Gastroesophageal sphincter (tissue), 4 donors: ENCODE measurements around the gene SPINK6. TPM values are rescaled to one million over a fixed set of nuclear protein-coding genes. Genes with fewer than 3 reads are reported as not detected.
A peak's percentile ranks its signal among the peaks of the same experiment; 100 is the strongest.

Source experiments
- ATAC-seq: fragments of 150-250 bp; one replicate; pipeline ENCODE4 v1.9.1; 2016; ENCODE audit warnings: mild to moderate bottlenecking, moderate library complexity
- H3K27ac ChIP-seq, 4 donors: fragments of 200-600 bp; sonication (generic) in 3 of 4; 1 replicate in 3 of 4; 2 replicates in 1 of 4; pipeline ENCODE4 v1.5.1; 2016 to 2019
- H3K27me3 ChIP-seq: fragments of 200-600 bp; sonication (generic); one replicate; pipeline ENCODE4 v1.5.1; 2019
- H3K36me3 ChIP-seq, 2 donors: fragments of 200-600 bp; sonication (generic); one replicate each; pipeline ENCODE4 v1.5.1; 2019; ENCODE audit warnings: control low read depth in 1 of 2
- H3K4me1 ChIP-seq, 3 donors: fragments of 200-600 bp; sonication (generic); 1 replicate in 2 of 3; 2 replicates in 1 of 3; pipeline ENCODE4 v1.5.1; 2016 to 2019; ENCODE audit warnings: control low read depth in 2 of 3
- H3K4me3 ChIP-seq, 2 donors: fragments of 200-600 bp; sonication (generic); one replicate each; pipeline ENCODE4 v1.5.1; 2019; ENCODE audit warnings: mild to moderate bottlenecking in 1 of 2, moderate library complexity in 1 of 2
- H3K9me3 ChIP-seq, 3 donors: fragments of 200-600 bp; sonication (generic); one replicate each; pipeline ENCODE4 v1.5.1; 2017 to 2019; ENCODE audit warnings: control low read depth in 2 of 3
- CTCF ChIP-seq, 4 experiments: fragments of 200-600 bp in 2 of 4; fragments of 450-650 bp in 2 of 4; sonication (generic) in 1 of 4; IDR thresholded peaks; one replicate each; pipeline ENCODE4 v1.5.1; 2017 to 2019; ENCODE audit warnings: antibody characterized with exemption in 4 of 4, mild to moderate bottlenecking in 2 of 4, moderate library complexity in 2 of 4
- EP300 ChIP-seq: sonication (generic); formaldehyde crosslinking; IDR thresholded peaks from one replicate; pipeline ENCODE4 v1.6.1; 2017; ENCODE audit warnings: antibody characterized with exemption, mild to moderate bottlenecking
- POLR2A ChIP-seq, 2 donors: fragments of 450-650 bp; IDR thresholded peaks; one replicate each; pipeline ENCODE4 v1.6.1; 2017; ENCODE audit warnings: antibody characterized with exemption in 2 of 2, mild to moderate bottlenecking in 2 of 2, moderate library complexity in 1 of 2
- POLR2AphosphoS5 ChIP-seq: sonication (generic); formaldehyde crosslinking; IDR thresholded peaks from one replicate; pipeline ENCODE4 v1.6.1; 2017; ENCODE audit warnings: antibody characterized with exemption
- WGBS, 2 donors: methylation state at CpG; one replicate each; pipeline ENCODE4 v1.1.5; 2018; ENCODE audit warnings: low coverage in 1 of 2; 5-methylcytosine and 5-hydroxymethylcytosine counted together
- total RNA-seq, 4 donors: library from RNA; depleted of rRNA; stranded (reverse); fragments of >200 nt; gene quantifications; one replicate each; pipeline ENCODE4 v1.1.0, GENCODE V29; 2016

SPINK6 gene
- total RNA-seq, 4 donors from 2014 or later = not detected

- H3K36me3 ChIP-seq = no peaks in the 10 kb centered on the region
- H3K27ac ChIP-seq = no peak overlapping the region
- H3K4me3 ChIP-seq = no peak overlapping the region
- TF ChIP-seq EP300 (no peak), CTCF (IDR thresholded peaks at IDR 0.05) (peak; percentile 32 to 62 (median 60)), POLR2A (IDR thresholded peaks at IDR 0.05) (no peak), POLR2AphosphoS5 (no peak)
- no peaks in the 10 kb centered on the region for H3K4me1 ChIP-seq
- H3K9me3 ChIP-seq = no peaks in the 10 kb centered on the region
- H3K27me3 ChIP-seq = no peaks in the 10 kb centered on the region
- 25 to 28% methylated on average over 3 of the region's 3 CpGs for WGBS, 2 donors
- ATAC-seq = no peak
These were observed 23.5 kb upstream of the SPINK6 start for GRCh38 chr5:148179234-148179824.

- H3K36me3 ChIP-seq = no peaks in the 10 kb centered on the region
- H3K27me3 ChIP-seq = no peaks in the 10 kb centered on the region
- H3K4me1 ChIP-seq = no peaks in the 10 kb centered on the region
- H3K27ac ChIP-seq = no peak overlapping the region
- H3K9me3 ChIP-seq = no peaks in the 10 kb centered on the region
- 61 to 81% methylated on average over 3 of the region's 3 CpGs for WGBS, 2 donors
- peak; percentile 13 for ATAC-seq
- H3K4me3 ChIP-seq = no peak overlapping the region
- TF ChIP-seq EP300 (no peak), POLR2A (IDR thresholded peaks at IDR 0.05) (no peak), CTCF (IDR thresholded peaks at IDR 0.05) (no peak), POLR2AphosphoS5 (no peak)
These were observed 16.4 kb upstream of the SPINK6 start for GRCh38 chr5:148186248-148187003.

GRCh38 chr5:148191010-148191409, 11.8 kb upstream of the SPINK6 start:
- Histone ChIP-seq H3K4me1 (no peaks in the 10 kb centered on the region), H3K27ac (no peak overlapping the region), H3K36me3 (no peaks in the 10 kb centered on the region), H3K4me3 (no peak overlapping the region), H3K9me3 (no peaks in the 10 kb centered on the region), H3K27me3 (no peaks in the 10 kb centered on the region)
- ATAC-seq = no peak
- 17 to 29% methylated on average over 1 of the region's 1 CpG for WGBS, 2 donors
- TF ChIP-seq EP300 (no peak), POLR2AphosphoS5 (no peak), POLR2A (IDR thresholded peaks at IDR 0.05) (no peak), CTCF (IDR thresholded peaks at IDR 0.05) (no peak)

GRCh38 chr5:148193202-148193601, 9.6 kb upstream of the SPINK6 start:
- Histone ChIP-seq H3K4me1 (no peaks in the 10 kb centered on the region), H3K9me3 (no peaks in the 10 kb centered on the region), H3K27ac (no peak overlapping the region), H3K27me3 (no peaks in the 10 kb centered on the region), H3K4me3 (no peak overlapping the region), H3K36me3 (no peaks in the 10 kb centered on the region)
- ATAC-seq = no peak
- TF ChIP-seq EP300 (no peak), CTCF (IDR thresholded peaks at IDR 0.05) (no peak)
- 89 to 100% methylated on average over 1 of the region's 1 CpG for WGBS, 2 donors

- Histone ChIP-seq H3K27ac (no peak overlapping the region), H3K4me1 (peaks cover 0 to 15% (median 0%) of the 10 kb centered on the region in 3 donors), H3K9me3 (no peaks in the 10 kb centered on the region), H3K4me3 (no peak overlapping the region), H3K36me3 (no peaks in the 10 kb centered on the region), H3K27me3 (no peaks in the 10 kb centered on the region)
- WGBS, 2 donors = 60 to 82% methylated on average over 2 of the region's 2 CpGs
- TF ChIP-seq EP300 = no peak
- TF ChIP-seq POLR2AphosphoS5 = no peak
- no peak for TF ChIP-seq CTCF (IDR thresholded peaks at IDR 0.05)
- no peak for TF ChIP-seq POLR2A (IDR thresholded peaks at IDR 0.05)
- ATAC-seq = no peak
These were observed 1.7 kb upstream of the SPINK6 start for GRCh38 chr5:148201151-148201550.
